VCaP (cell line): ENCODE results near the gene CTSW.

Source experiments
- H3K27ac ChIP-seq: fragments of 450-650 bp; 2 replicates; pipeline ENCODE4 v1.5.1; 2017
- CTCF ChIP-seq: fragments of 450-650 bp; conservative IDR thresholded peaks from 2 replicates; pipeline ENCODE4 v1.5.1; 2017; ENCODE audit warnings: mild to moderate bottlenecking, moderate library complexity

The CTSW gene

GRCh38 chr11:65882120-65883057 lies 2.8 kb downstream of the CTSW start:
- no peak for TF ChIP-seq CTCF
- H3K27ac ChIP-seq: no peak overlapping the region

GRCh38 chr11:65883058-65883761 lies 3.6 kb downstream of the CTSW start:
- H3K27ac ChIP-seq: no peak overlapping the region
- TF ChIP-seq CTCF: no peak

GRCh38 chr11:65883786-65884715 lies 4.4 kb downstream of the CTSW start:
- TF ChIP-seq CTCF: no peak
- peak overlapping the region; percentile 94 for H3K27ac ChIP-seq

GRCh38 chr11:65884716-65885092 lies 5.1 kb downstream of the CTSW start:
- peak; percentile 100 for TF ChIP-seq CTCF
- peak overlapping the region; percentile 94 for H3K27ac ChIP-seq

- peak overlapping the region; percentile 94; the same call in 1 of the 2 replicates for H3K27ac ChIP-seq
- TF ChIP-seq CTCF: no peak
These were observed 5.6 kb downstream of the CTSW start for GRCh38 chr11:65885231-65885630.

GRCh38 chr11:65885808-65886536 lies 6.3 kb downstream of the CTSW start:
- H3K27ac ChIP-seq: peak overlapping the region; percentile 94
- TF ChIP-seq CTCF: no peak
